ENCODE results near the gene SAMD7. TPM values are rescaled to one million over a fixed set of nuclear protein-coding genes. Genes with fewer than 3 reads are reported as not detected.

SAMD7 gene
- total and polyA plus RNA-seq, 2 of the 13 experiments (the other 11 are each of a cell fraction or from before 2014, with no cell fraction given): not detected

DNA sequence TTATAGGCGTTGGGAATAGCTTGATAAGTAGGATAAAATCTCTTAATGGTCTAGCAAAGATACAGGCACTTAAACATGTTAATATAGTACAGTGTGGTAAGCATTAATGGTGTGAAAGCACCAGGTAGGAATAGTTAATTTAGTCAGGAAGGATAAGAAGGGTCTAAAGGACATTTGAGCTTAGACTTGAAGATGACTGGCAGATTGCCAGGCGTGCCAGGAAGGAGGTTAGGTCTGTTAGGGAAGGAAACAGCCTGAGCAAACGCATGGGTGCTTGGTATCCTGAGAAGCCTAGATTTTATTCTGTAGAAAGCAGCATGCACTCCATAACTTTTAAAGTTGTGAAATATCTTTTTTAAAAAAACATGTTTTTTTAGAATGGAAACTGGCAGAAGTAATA is 72.9 kb downstream of the SAMD7 start:
- Histone ChIP-seq H3K4me1 (ENCODE audit: insufficient read depth, low read length) (peaks cover 7% of the 10 kb centered on the region; the same call in 1 of the 2 replicates), H3K9me3 (ENCODE audit: low read length) (no peaks in the 10 kb centered on the region), H3K27ac (ENCODE audit: extremely low read length, insufficient read depth, low read length) (no peak overlapping the region), H3K27me3 (ENCODE audit: control insufficient read depth in 1 of 2, insufficient read depth in 2 of 2, low read length in 2 of 2) (no peaks in the 10 kb centered on the region; a peak in 1 of 5 replicates), H2AFZ (ENCODE audit: low read length) (no peak overlapping the region), H3K79me2 (ENCODE audit: insufficient read depth, low read length) (no peaks in the 10 kb centered on the region), H3K9ac (ENCODE audit: insufficient read depth, low read depth, low read length) (no peak overlapping the region), H3K4me2 (ENCODE audit: low read depth, low read length) (no peak overlapping the region), H3K4me3 (replicated peaks in 1 of 3; ENCODE audit: insufficient read depth in 1 of 3, low read depth in 2 of 3, low read length in 3 of 3) (no peak overlapping the region), H3K36me3 (replicated peaks in 1 of 2; ENCODE audit: control insufficient read depth in 1 of 2, insufficient read depth in 2 of 2, low read length in 2 of 2) (peaks cover 10 to 76% of the 10 kb centered on the region in 2 experiments), H4K20me1 (ENCODE audit: insufficient read depth, low read length) (no peaks in the 10 kb centered on the region)
- 98% methylated on average over 3 of the region's 3 CpGs for WGBS (ENCODE audit: low lambda C conversion rate)
- ChIA-PET POLR2A (no interaction called here), CTCF (ENCODE audit: low intra/inter-chr PET ratio, low total read pairs) (no interaction called here)
- BruUV-seq (replicated peaks): no TSS peak
- intact Hi-C loops (cut with micrococcal nuclease; ENCODE audit: unreplicated experiment): no loop called here
- in situ Hi-C loops (cut with HindIII; ENCODE audit: extremely low pct_ligation_motif_present, low pct_unique_long_range_greater_than_20kb): no loop called here
- DNase-seq (ENCODE audit: low spot score) (no peak), ATAC-seq (no peak), FAIRE-seq (no peak)
- TF ChIP-seq ZNF724P (CRISPR knock-in tag; IDR thresholded peaks at IDR 0.05; ENCODE audit: borderline replicate concordance) (no peak), ZIK1 (CRISPR knock-in tag; IDR thresholded peaks at IDR 0.05; ENCODE audit: borderline replicate concordance, low read depth) (no peak), BRCA1 (CRISPR knock-in tag; IDR thresholded peaks at IDR 0.05) (no peak), TEAD2 (CRISPR knock-in tag; IDR thresholded peaks at IDR 0.05) (no peak)

Other genes with a start within 250 kb of the SAMD7 start
- gene MECOM, start 247.9 kb upstream of the SAMD7 start, total RNA-seq (2016; rRNA removed; fragmentation: Illumina TruSeq; extraction: Trizol): 0.17 and 0.18 TPM in 2 replicates
- 0.04 and 0.29 TPM in 2 replicates for gene MECOM, start 247.9 kb upstream of the SAMD7 start, polyA plus RNA-seq (2011; rRNA removed)
- 8.4 and 74.6 TPM in 2 replicates for gene TERC, start 146.5 kb upstream of the SAMD7 start, total RNA-seq (2016; rRNA removed; fragmentation: Illumina TruSeq; extraction: Trizol)
- 1.3 and 2.9 TPM in 2 replicates for gene TERC, start 146.5 kb upstream of the SAMD7 start, polyA plus RNA-seq (2011; rRNA removed)
- 0.97 and 1.1 TPM in 2 replicates for gene ACTRT3, start 142.0 kb upstream of the SAMD7 start, total RNA-seq (2016; rRNA removed; fragmentation: Illumina TruSeq; extraction: Trizol)
- gene ACTRT3, start 142.0 kb upstream of the SAMD7 start, polyA plus RNA-seq (2011; rRNA removed): 0.42 and 0.47 TPM in 2 replicates
- gene MYNN, start 138.2 kb upstream of the SAMD7 start, total RNA-seq (2016; rRNA removed; fragmentation: Illumina TruSeq; extraction: Trizol): 17.6 and 23.7 TPM in 2 replicates
- gene MYNN, start 138.2 kb upstream of the SAMD7 start, polyA plus RNA-seq (2011; rRNA removed): 8.7 and 10.4 TPM in 2 replicates
- gene LRRIQ4, start 98.7 kb upstream of the SAMD7 start, total RNA-seq (2016; rRNA removed; fragmentation: Illumina TruSeq; extraction: Trizol): not detected in 2 replicates
- not detected in 2 replicates for gene LRRIQ4, start 98.7 kb upstream of the SAMD7 start, polyA plus RNA-seq (2011; rRNA removed)
- gene LRRC34, start 98.7 kb upstream of the SAMD7 start, total RNA-seq (2016; rRNA removed; fragmentation: Illumina TruSeq; extraction: Trizol): not detected in 2 replicates
- gene LRRC34, start 98.7 kb upstream of the SAMD7 start, polyA plus RNA-seq (2011; rRNA removed): not detected in 2 replicates
- gene LRRC31, start 41.6 kb upstream of the SAMD7 start, total RNA-seq (2016; rRNA removed; fragmentation: Illumina TruSeq; extraction: Trizol): not detected in 2 replicates
- not detected in 2 replicates for gene LRRC31, start 41.6 kb upstream of the SAMD7 start, polyA plus RNA-seq (2011; rRNA removed)
- 53.5 and 68.7 TPM in 2 replicates for gene SEC62, start 55.2 kb downstream of the SAMD7 start, total RNA-seq (2016; rRNA removed; fragmentation: Illumina TruSeq; extraction: Trizol)
- gene SEC62, start 55.2 kb downstream of the SAMD7 start, polyA plus RNA-seq (2011; rRNA removed): 54.0 and 55.7 TPM in 2 replicates
- gene GPR160, start 126.4 kb downstream of the SAMD7 start, total RNA-seq (2016; rRNA removed; fragmentation: Illumina TruSeq; extraction: Trizol): 12.1 and 14.0 TPM in 2 replicates
- gene GPR160, start 126.4 kb downstream of the SAMD7 start, polyA plus RNA-seq (2011; rRNA removed): 15.5 and 23.2 TPM in 2 replicates